Lower leg skin (tissue), 3 donors: Measurements from ENCODE around the gene MYCN.

Experiments
- CTCF ChIP-seq, 3 donors: fragments of 450-650 bp; IDR thresholded peaks; one replicate each; pipeline ENCODE4 v1.5.1; 2016; ENCODE audit warnings: antibody characterized with exemption in 3 of 3, mild to moderate bottlenecking in 3 of 3, moderate library complexity in 2 of 3
- POLR2A ChIP-seq, 2 donors: fragments of 450-650 bp; IDR thresholded peaks; one replicate each; pipeline ENCODE4 v1.6.1; 2016 to 2017; ENCODE audit warnings: antibody characterized with exemption in 2 of 2, mild to moderate bottlenecking in 1 of 2, moderate library complexity in 1 of 2

- TF ChIP-seq CTCF (IDR thresholded peaks at IDR 0.05) (no peak), POLR2A (IDR thresholded peaks at IDR 0.05) (no peak)
Observed at GRCh38 chr2:15980605-15981098, 40.3 kb downstream of the MYCN start.
